ENCODE data around the gene TNFRSF4.
A peak's percentile ranks its signal among the peaks of the same experiment; 100 is the strongest.

Gene TNFRSF4

DNA sequence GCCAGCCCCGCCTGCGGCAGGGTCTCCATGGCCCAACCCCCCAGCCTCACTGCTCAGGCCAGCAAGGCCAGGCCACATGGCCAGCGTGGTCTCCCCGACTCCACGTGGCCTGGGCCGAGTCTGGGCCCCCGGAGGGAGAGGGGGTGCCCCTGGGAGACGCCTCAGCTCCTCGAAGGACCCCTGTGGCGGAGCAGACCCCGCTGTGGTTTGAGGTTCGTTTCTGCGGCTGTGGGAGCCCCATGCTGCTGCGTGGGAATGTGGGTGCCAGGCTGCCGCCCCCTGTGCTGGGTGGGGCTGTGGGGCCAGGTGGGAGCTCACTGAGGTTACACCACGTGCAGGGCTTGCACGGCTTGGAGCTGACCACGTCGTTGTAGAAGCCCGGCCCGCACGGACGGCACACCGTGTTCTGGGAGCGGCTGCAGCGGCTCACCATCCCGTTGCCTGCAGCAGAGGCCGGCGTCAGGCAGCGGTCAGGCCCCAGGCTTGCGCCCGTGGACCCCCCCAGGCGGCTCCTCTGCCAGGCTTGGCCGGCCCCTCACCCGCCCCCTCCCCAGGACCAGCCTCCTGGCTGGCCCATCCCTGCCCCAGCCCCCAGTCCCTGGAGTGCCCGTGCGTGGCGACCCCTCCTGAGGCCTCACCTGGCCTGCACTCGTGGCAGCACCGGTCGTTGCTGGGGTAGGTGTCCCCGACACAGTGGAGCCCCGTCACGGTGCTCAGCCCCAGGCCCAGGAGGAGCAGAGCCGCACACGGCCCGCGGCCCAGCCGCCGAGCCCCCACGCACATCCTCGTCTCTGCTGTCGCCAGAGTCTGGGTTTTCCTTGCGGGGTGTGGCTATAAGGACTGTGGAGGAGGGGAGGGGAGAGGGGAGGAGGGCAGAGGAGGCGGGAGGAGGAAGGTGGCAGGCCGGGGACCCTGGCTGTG is at the start of gene TNFRSF4:
Gene TNFRSF4, minus strand, starts transcription at position 809 of the 921 bp plus-strand sequence. Its CDS starts 26 bp downstream, at position 783.
- Histone ChIP-seq H3K27ac (ENCODE audit: low read length) (no peak within 1 kb of the TSS), H2AFZ (ENCODE audit: low read depth, low read length) (no peak within 1 kb of the TSS), H4K20me1 (ENCODE audit: insufficient read depth, low read length) (peaks cover 32% of the 10 kb centered on the region), H3K36me3 (ENCODE audit: insufficient read depth, low read length) (peaks cover 27% of the 10 kb centered on the region), H3K79me2 (ENCODE audit: insufficient read depth, low read length) (no peaks in the 10 kb centered on the region), H3K4me3 (ENCODE audit: low read depth in 1 of 2, low read length in 2 of 2) (no peak within 1 kb of the TSS), H3K27me3 (ENCODE audit: insufficient read depth, low read length, poor library complexity) (peaks cover under 1% of the 10 kb centered on the region), H3K4me2 (ENCODE audit: insufficient read depth, low read length) (no peak within 1 kb of the TSS), H3K9me3 (ENCODE audit: insufficient read depth, low read length, severe bottlenecking) (no peaks in the 10 kb centered on the region), H3K9ac (ENCODE audit: low read depth, low read length) (no peak within 1 kb of the TSS), H3K4me1 (ENCODE audit: insufficient read depth, low read length) (peaks cover 10% of the 10 kb centered on the region)
- TF ChIP-seq EZH2 (IDR thresholded peaks at IDR 0.05; ENCODE audit: borderline replicate concordance, low read depth, low read length, severe bottlenecking), result no peak
- TF ChIP-seq, protein P1, sequence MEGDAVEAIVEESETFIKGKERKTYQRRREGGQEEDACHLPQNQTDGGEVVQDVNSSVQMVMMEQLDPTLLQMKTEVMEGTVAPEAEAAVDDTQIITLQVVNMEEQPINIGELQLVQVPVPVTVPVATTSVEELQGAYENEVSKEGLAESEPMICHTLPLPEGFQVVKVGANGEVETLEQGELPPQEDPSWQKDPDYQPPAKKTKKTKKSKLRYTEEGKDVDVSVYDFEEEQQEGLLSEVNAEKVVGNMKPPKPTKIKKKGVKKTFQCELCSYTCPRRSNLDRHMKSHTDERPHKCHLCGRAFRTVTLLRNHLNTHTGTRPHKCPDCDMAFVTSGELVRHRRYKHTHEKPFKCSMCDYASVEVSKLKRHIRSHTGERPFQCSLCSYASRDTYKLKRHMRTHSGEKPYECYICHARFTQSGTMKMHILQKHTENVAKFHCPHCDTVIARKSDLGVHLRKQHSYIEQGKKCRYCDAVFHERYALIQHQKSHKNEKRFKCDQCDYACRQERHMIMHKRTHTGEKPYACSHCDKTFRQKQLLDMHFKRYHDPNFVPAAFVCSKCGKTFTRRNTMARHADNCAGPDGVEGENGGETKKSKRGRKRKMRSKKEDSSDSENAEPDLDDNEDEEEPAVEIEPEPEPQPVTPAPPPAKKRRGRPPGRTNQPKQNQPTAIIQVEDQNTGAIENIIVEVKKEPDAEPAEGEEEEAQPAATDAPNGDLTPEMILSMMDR (IDR thresholded peaks at IDR 0.05; ENCODE audit: borderline replicate concordance, extremely low read depth, low read length, poor library complexity, severe bottlenecking), result no peak
- peak; percentile 79 for DNase-seq
- peak; percentile 58 for ATAC-seq (ENCODE audit: insufficient read depth, low read depth)

DNA sequence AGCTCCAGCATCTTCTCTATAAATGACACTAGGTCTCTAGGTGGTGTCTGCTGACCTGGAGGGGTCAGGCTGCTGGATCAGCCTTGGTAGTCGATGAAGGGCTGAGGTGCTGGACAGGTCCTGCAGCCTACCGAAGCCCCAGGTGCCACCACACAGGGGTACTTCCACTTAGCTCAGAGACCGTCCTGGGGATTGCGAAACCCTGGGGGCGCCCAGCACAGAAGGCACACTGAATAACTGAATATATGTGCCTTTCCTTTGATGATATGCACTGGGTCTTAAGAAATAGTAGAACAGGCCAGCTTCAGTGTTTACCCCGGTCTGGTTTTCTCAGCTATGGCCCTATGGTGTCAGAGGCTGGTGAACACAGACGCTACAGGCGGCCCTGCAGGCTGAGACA is 48.8 kb upstream of the TNFRSF4 start:
- ATAC-seq (ENCODE audit: insufficient read depth, low read depth) (no peak), DNase-seq (no peak)
- TF ChIP-seq EZH2 (IDR thresholded peaks at IDR 0.05; ENCODE audit: borderline replicate concordance, low read depth, low read length, severe bottlenecking), result no peak
- TF ChIP-seq, protein P1 (IDR thresholded peaks at IDR 0.05; ENCODE audit: borderline replicate concordance, extremely low read depth, low read length, poor library complexity, severe bottlenecking), result no peak
- Histone ChIP-seq H3K27ac (ENCODE audit: low read length) (no peak overlapping the region), H3K4me2 (ENCODE audit: insufficient read depth, low read length) (no peak overlapping the region), H4K20me1 (ENCODE audit: insufficient read depth, low read length) (peaks cover 59% of the 10 kb centered on the region), H3K4me1 (ENCODE audit: insufficient read depth, low read length) (no peaks in the 10 kb centered on the region), H2AFZ (ENCODE audit: low read depth, low read length) (no peak overlapping the region), H3K79me2 (ENCODE audit: insufficient read depth, low read length) (peaks cover 67% of the 10 kb centered on the region), H3K9me3 (ENCODE audit: insufficient read depth, low read length, severe bottlenecking) (no peaks in the 10 kb centered on the region), H3K36me3 (ENCODE audit: insufficient read depth, low read length) (peaks cover 88% of the 10 kb centered on the region), H3K4me3 (ENCODE audit: low read depth in 1 of 2, low read length in 2 of 2) (no peak overlapping the region), H3K9ac (ENCODE audit: low read depth, low read length) (no peak overlapping the region), H3K27me3 (ENCODE audit: insufficient read depth, low read length, poor library complexity) (no peaks in the 10 kb centered on the region)

DNA sequence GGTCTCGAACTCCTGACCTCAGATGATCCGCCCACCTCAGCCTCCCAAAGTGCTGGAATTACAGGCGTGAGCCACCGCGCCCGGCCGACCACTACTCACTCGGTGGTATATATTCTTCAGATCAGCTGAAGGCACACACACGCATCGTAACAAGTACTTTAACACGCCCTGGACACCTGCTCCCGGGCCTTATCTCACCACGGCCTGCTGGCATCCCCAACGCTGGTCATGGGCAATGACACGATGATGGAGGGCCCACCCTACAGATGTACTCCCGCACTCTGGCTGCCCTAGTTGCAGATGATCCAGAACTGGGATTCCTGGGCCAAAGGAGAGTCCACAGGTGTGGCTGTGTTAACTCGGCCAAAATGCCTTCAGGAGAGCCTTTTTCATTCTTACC is 48.1 kb upstream of the TNFRSF4 start:
- H3K4me2 ChIP-seq (ENCODE audit: insufficient read depth, low read length), result no peak overlapping the region
- no peaks in the 10 kb centered on the region for H3K27me3 ChIP-seq (ENCODE audit: insufficient read depth, low read length, poor library complexity)
- no peaks in the 10 kb centered on the region for H3K4me1 ChIP-seq (ENCODE audit: insufficient read depth, low read length)
- H3K9me3 ChIP-seq (ENCODE audit: insufficient read depth, low read length, severe bottlenecking), result no peaks in the 10 kb centered on the region
- H2AFZ ChIP-seq (ENCODE audit: low read depth, low read length), result no peak overlapping the region
- H3K79me2 ChIP-seq (ENCODE audit: insufficient read depth, low read length), result peaks cover 60% of the 10 kb centered on the region
- TF ChIP-seq EZH2 (IDR thresholded peaks at IDR 0.05; ENCODE audit: borderline replicate concordance, low read depth, low read length, severe bottlenecking), result no peak
- no peak overlapping the region for H3K4me3 ChIP-seq (ENCODE audit: low read depth in 1 of 2, low read length in 2 of 2)
- no peak for DNase-seq
- no peak for ATAC-seq (ENCODE audit: insufficient read depth, low read depth)
- peaks cover 86% of the 10 kb centered on the region for H3K36me3 ChIP-seq (ENCODE audit: insufficient read depth, low read length)
- H4K20me1 ChIP-seq (ENCODE audit: insufficient read depth, low read length), result peaks cover 56% of the 10 kb centered on the region
- no peak overlapping the region for H3K9ac ChIP-seq (ENCODE audit: low read depth, low read length)
- H3K27ac ChIP-seq (ENCODE audit: low read length), result no peak overlapping the region

DNA sequence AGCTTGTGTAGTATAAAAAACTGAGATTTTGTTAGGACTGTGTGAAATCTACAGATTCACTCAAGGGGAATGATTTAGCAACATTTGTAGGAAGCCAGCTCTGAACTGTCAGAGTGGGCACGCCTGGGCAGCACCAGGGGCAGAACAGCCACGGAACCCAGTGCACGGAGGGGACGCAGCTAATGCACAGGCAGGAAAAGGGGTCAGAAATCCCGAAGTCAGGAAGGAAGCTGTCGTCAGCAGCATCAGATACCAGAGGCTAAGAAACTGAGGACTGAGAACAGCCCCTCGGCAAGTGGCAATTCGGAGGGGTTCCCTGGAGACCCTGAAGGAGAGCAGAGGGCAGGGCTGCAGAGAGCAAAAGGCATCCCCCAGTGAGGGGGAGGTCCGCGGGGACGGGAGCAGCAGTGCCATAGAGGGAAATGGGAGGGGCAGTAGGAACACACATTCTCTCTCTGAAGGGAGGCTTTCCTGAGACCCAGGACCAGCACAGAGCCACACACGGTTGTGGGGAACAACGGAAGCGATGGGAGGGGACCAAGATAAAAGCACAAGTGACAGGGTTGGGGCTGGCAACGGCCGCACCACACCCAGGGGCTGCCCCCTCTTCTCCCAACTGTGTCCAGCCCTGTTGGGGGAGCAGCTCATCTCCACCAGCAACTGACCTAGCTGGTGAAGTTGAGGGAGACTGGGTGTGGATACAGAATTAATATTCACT is 47.0 kb upstream of the TNFRSF4 start:
- Histone ChIP-seq H2AFZ (ENCODE audit: low read depth, low read length) (no peak overlapping the region), H3K36me3 (ENCODE audit: insufficient read depth, low read length) (peaks cover 90% of the 10 kb centered on the region), H3K4me3 (ENCODE audit: low read depth in 1 of 2, low read length in 2 of 2) (no peak overlapping the region), H3K9me3 (ENCODE audit: insufficient read depth, low read length, severe bottlenecking) (no peaks in the 10 kb centered on the region), H4K20me1 (ENCODE audit: insufficient read depth, low read length) (peaks cover 54% of the 10 kb centered on the region), H3K27me3 (ENCODE audit: insufficient read depth, low read length, poor library complexity) (no peaks in the 10 kb centered on the region), H3K4me1 (ENCODE audit: insufficient read depth, low read length) (no peaks in the 10 kb centered on the region), H3K27ac (ENCODE audit: low read length) (no peak overlapping the region), H3K79me2 (ENCODE audit: insufficient read depth, low read length) (peaks cover 59% of the 10 kb centered on the region), H3K4me2 (ENCODE audit: insufficient read depth, low read length) (no peak overlapping the region), H3K9ac (ENCODE audit: low read depth, low read length) (no peak overlapping the region)
- ATAC-seq (ENCODE audit: insufficient read depth, low read depth), result no peak
- TF ChIP-seq, protein P1 (IDR thresholded peaks at IDR 0.05; ENCODE audit: borderline replicate concordance, extremely low read depth, low read length, poor library complexity, severe bottlenecking), result no peak
- no peak for TF ChIP-seq EZH2 (IDR thresholded peaks at IDR 0.05; ENCODE audit: borderline replicate concordance, low read depth, low read length, severe bottlenecking)
- DNase-seq, result no peak

Measured in DND-41 (cell line).